Measurements from ENCODE around the gene SOX13. TPM values are rescaled to one million over a fixed set of nuclear protein-coding genes. Genes with fewer than 3 reads are reported as not detected.
A peak's percentile ranks its signal among the peaks of the same experiment; 100 is the strongest.

Gene SOX13
- polyA plus RNA-seq, 1 donor (not counting 4 experiments of a cell fraction or from before 2014, with no cell fraction given), result 4.9 TPM

GRCh38 chr1:204070895-204071294, 2.0 kb upstream of the SOX13 start:
- DNase-seq (ENCODE audit: low read depth, low spot score) (no peak), FAIRE-seq (no peak)
- Histone ChIP-seq H4K20me1 (ENCODE audit: control insufficient read depth, extremely low read depth, insufficient read depth, low read length) (no peaks in the 10 kb centered on the region), H3K9me1 (ENCODE audit: control insufficient read depth, extremely low read depth, insufficient read depth, low read length) (no peaks in the 10 kb centered on the region), H3K4me1 (ENCODE audit: control insufficient read depth, extremely low read depth, insufficient read depth, low read length) (peaks cover 7% of the 10 kb centered on the region), H3K79me2 (ENCODE audit: control insufficient read depth, insufficient read depth, low read length) (peaks cover 13% of the 10 kb centered on the region), H3K4me3 (ENCODE audit: control insufficient read depth in 2 of 3, extremely low read depth in 1 of 3, insufficient read depth in 2 of 3, low read depth in 1 of 3, low read length in 3 of 3) (no peak overlapping the region), H2AFZ (ENCODE audit: control insufficient read depth, low read length) (no peak overlapping the region), H3K27me3 (ENCODE audit: control insufficient read depth, extremely low read depth, insufficient read depth, low read length) (no peaks in the 10 kb centered on the region), H3K4me2 (ENCODE audit: control insufficient read depth, extremely low read depth, insufficient read depth, low read depth, low read length) (no peak overlapping the region), H3K9ac (ENCODE audit: control insufficient read depth, extremely low read depth, insufficient read depth, low read length) (no peak overlapping the region), H3K9me3 (ENCODE audit: control insufficient read depth, low read depth, low read length) (no peaks in the 10 kb centered on the region), H3K36me3 (ENCODE audit: control insufficient read depth in 2 of 2, extremely low read depth in 1 of 2, insufficient read depth in 2 of 2, low read length in 2 of 2) (no peaks in the 10 kb centered on the region), H3K27ac (ENCODE audit: control insufficient read depth, insufficient read depth, low read length) (no peak overlapping the region)
- dilution Hi-C loops (cut with MboI; ENCODE audit: extremely low pct_ligation_motif_present, low sequenced_read_pairs), result no loop called here
- no peak for TF ChIP-seq EZH2 (IDR thresholded peaks at IDR 0.05; ENCODE audit: low read length)
- TF ChIP-seq CTCF (optimal IDR thresholded peaks at IDR 0.05 in 1 of 3, IDR thresholded peaks at IDR 0.05 in 1 of 3, conservative IDR thresholded peaks at IDR 0.05 in 1 of 3; ENCODE audit: extremely low read depth in 1 of 3, insufficient read depth in 2 of 3, low read length in 3 of 3), result no peak

GRCh38 chr1:204073837-204074273, 940 bp downstream of the SOX13 start:
- dilution Hi-C loops (cut with MboI; ENCODE audit: extremely low pct_ligation_motif_present, low sequenced_read_pairs), result no loop called here
- FAIRE-seq (no peak), DNase-seq (ENCODE audit: low read depth, low spot score) (no peak)
- no peak for TF ChIP-seq CTCF (optimal IDR thresholded peaks at IDR 0.05 in 1 of 3, IDR thresholded peaks at IDR 0.05 in 1 of 3, conservative IDR thresholded peaks at IDR 0.05 in 1 of 3; ENCODE audit: extremely low read depth in 1 of 3, insufficient read depth in 2 of 3, low read length in 3 of 3)
- no peak for TF ChIP-seq EZH2 (IDR thresholded peaks at IDR 0.05; ENCODE audit: low read length)
- Histone ChIP-seq H3K27ac (ENCODE audit: control insufficient read depth, insufficient read depth, low read length) (no peak overlapping the region), H3K79me2 (ENCODE audit: control insufficient read depth, insufficient read depth, low read length) (peaks cover 13% of the 10 kb centered on the region), H3K9me3 (ENCODE audit: control insufficient read depth, low read depth, low read length) (no peaks in the 10 kb centered on the region), H4K20me1 (ENCODE audit: control insufficient read depth, extremely low read depth, insufficient read depth, low read length) (no peaks in the 10 kb centered on the region), H2AFZ (ENCODE audit: control insufficient read depth, low read length) (peak overlapping the region; percentile 93), H3K36me3 (ENCODE audit: control insufficient read depth in 2 of 2, extremely low read depth in 1 of 2, insufficient read depth in 2 of 2, low read length in 2 of 2) (no peaks in the 10 kb centered on the region), H3K9me1 (ENCODE audit: control insufficient read depth, extremely low read depth, insufficient read depth, low read length) (no peaks in the 10 kb centered on the region), H3K4me2 (ENCODE audit: control insufficient read depth, extremely low read depth, insufficient read depth, low read depth, low read length) (peak overlapping the region; percentile 95), H3K4me1 (ENCODE audit: control insufficient read depth, extremely low read depth, insufficient read depth, low read length) (peaks cover 7% of the 10 kb centered on the region), H3K27me3 (ENCODE audit: control insufficient read depth, extremely low read depth, insufficient read depth, low read length) (no peaks in the 10 kb centered on the region), H3K9ac (ENCODE audit: control insufficient read depth, extremely low read depth, insufficient read depth, low read length) (peak overlapping the region; percentile 75), H3K4me3 (ENCODE audit: control insufficient read depth in 2 of 3, extremely low read depth in 1 of 3, insufficient read depth in 2 of 3, low read depth in 1 of 3, low read length in 3 of 3) (peak overlapping the region; percentile 72 to 84 (median 75))
